Heart right ventricle (tissue), 16 donors: ENCODE results near the gene TRAPPC10. TPM values are rescaled to one million over a fixed set of nuclear protein-coding genes. Genes with fewer than 3 reads are reported as not detected.

Experiments
- ATAC-seq, 8 donors: fragments of 200-7000 bp; cut with Tn5 transposase; one replicate each; pipeline ENCODE4 v1.9.1; 2020; ENCODE audit warnings: mild to moderate bottlenecking in 8 of 8, moderate library complexity in 8 of 8, moderate number of reproducible peaks in 1 of 8
- DNase-seq, 2 donors: peaks; one replicate each; pipeline ENCODE4 v3.0.0-alpha.2; 2020
- H3K27ac ChIP-seq, 10 donors: fragments of 200-600 bp; sonication (generic) in 2 of 10; one replicate each; pipeline versions ENCODE4 v1.5.0 to v1.8.0; 2020 to 2022; ENCODE audit warnings: mild to moderate bottlenecking in 3 of 10
- H3K27me3 ChIP-seq, 7 donors: fragments of 200-600 bp; one replicate each; pipeline ENCODE4 v1.8.0; 2021 to 2022; ENCODE audit warnings: mild to moderate bottlenecking in 2 of 7
- H3K36me3 ChIP-seq, 9 donors: fragments of 200-600 bp; sonication (generic) in 1 of 9; one replicate each; pipeline versions ENCODE4 v1.5.0 to v1.8.0; 2020 to 2022; ENCODE audit warnings: mild to moderate bottlenecking in 2 of 9
- H3K4me1 ChIP-seq, 9 donors: fragments of 200-600 bp; sonication (generic) in 1 of 9; one replicate each; pipeline versions ENCODE4 v1.5.0 to v1.8.0; 2020 to 2022; ENCODE audit warnings: mild to moderate bottlenecking in 4 of 9
- H3K4me3 ChIP-seq, 10 donors: fragments of 200-600 bp; sonication (generic) in 2 of 10; one replicate each; pipeline versions ENCODE4 v1.5.0 to v1.8.0; 2020 to 2022; ENCODE audit warnings: mild to moderate bottlenecking in 7 of 10, moderate library complexity in 2 of 10
- H3K9me3 ChIP-seq, 11 donors: fragments of 200-600 bp in 10 of 11; sonication (generic) in 2 of 11; one replicate each; pipeline versions ENCODE4 v1.5.0 to v1.8.0; 2013 to 2022; ENCODE audit warnings: mild to moderate bottlenecking in 2 of 11, control low read depth in 1 of 11, moderate library complexity in 1 of 11
- WGBS, 2 donors: extraction: QIAGEN DNeasy Blood & Tissue Kit; methylation state at CpG; one replicate each; pipeline ENCODE4 v1.1.7; 2013; ENCODE audit warnings: inconsistent platforms in 1 of 2; 5-methylcytosine and 5-hydroxymethylcytosine counted together
- intact Hi-C, 10 donors: fragments of 100-400 bp; cut with DNase I; formaldehyde crosslinking; loops; one replicate each; pipeline versions ENCODE4 v1.11.1 to v1.14.2; 2022
- polyA plus RNA-seq, 2 donors: library from polyadenylated mRNA; stranded (reverse); fragments of 200-250 nt; gene quantifications; one replicate each; pipeline ENCODE4 v1.2.3, GENCODE V29; 2013
- total RNA-seq, 10 donors: library from RNA; stranded (reverse); fragmentation: NEBNext Ultra II Directional in 3 of 10; extraction: Animal tissue kit (Norgen Biotek cat#: 25700) in 3 of 10; gene quantifications; one replicate each; pipeline versions ENCODE4 v1.2.1 to v1.2.4, GENCODE V29; 2021 to 2023
- TF ChIP-seq, protein P1 (sequence below), 9 donors: fragments of 200-600 bp; sonication (generic) in 2 of 9; IDR thresholded peaks; one replicate each; pipeline versions ENCODE4 v1.5.0 to v1.8.0; 2021 to 2022; ENCODE audit warnings: antibody characterized with exemption in 9 of 9, mild to moderate bottlenecking in 5 of 9, moderate library complexity in 1 of 9
- donor health status: Arrhythmogenic right ventricular cardiomyopathy.
- donor health status: ischemic (EF 13 %, LVEDD 7.1; RV severe dilation, severe dysfunction).
- donor health status: healthy with polysubstance abuse.
- donor health status: DM: no; HTN: yes; CAD: no.
- donor health status: DM: no; HTN: no; CAD: no.
- donor health status: ischemic (EF 25% LVEDD 6.9; RV normal size, moderate dysfunction).
- donor health status: ischemic (EF 25% LVEDD 5.7; RV mildly dilated, moderate dysfunction).
- donor health status: healthy.
- donor health status: DM: yes; HTN: yes; CAD: no.
- donor health status: Ischemic cardiomyopathy.
- donor health status: ischemic (EF 35%, LVEDD 5.7; RV mildly dilated, moderate dysfunction).
- donor health status: nonischemic (EF 11% LVEDD 7.7; RV severe dilation, severe dysfunction).
- donor health status: DM: yes; HTN: yes; CAD: no.
- donor health status: PGD.
- donor health status: ischemic (EF 29% LVEDD 5.4; RV normal size, mild dysfunction).
- donor health status: nonischemic (EF 23%, LVEDD 6.1; RV moderate dilation, normal function).

The TRAPPC10 gene
- total and polyA plus RNA-seq, 12 donors = 4.7 to 26.2 (median 19.4) TPM

DNA sequence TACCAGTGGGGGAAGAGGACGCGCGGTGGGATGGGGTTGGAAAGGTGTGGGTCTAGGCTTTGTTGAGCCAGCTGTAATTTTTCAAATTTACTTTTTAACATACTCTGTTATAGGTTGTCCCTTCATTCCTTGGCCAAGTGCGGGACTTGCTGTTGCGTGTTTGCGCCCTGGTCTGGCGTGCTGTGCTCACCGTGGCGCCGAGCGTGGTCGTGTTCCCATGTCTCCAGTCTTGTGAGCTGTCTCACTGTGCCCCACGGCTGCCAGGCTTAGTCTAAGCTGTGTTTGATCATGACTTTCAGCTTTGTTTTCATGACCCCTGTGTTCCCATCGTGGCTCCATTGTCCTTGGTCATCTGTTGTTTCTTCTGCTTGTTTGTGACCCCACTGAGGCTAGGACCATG, 26.0 kb downstream of the TRAPPC10 start:
- TF ChIP-seq, protein P1, sequence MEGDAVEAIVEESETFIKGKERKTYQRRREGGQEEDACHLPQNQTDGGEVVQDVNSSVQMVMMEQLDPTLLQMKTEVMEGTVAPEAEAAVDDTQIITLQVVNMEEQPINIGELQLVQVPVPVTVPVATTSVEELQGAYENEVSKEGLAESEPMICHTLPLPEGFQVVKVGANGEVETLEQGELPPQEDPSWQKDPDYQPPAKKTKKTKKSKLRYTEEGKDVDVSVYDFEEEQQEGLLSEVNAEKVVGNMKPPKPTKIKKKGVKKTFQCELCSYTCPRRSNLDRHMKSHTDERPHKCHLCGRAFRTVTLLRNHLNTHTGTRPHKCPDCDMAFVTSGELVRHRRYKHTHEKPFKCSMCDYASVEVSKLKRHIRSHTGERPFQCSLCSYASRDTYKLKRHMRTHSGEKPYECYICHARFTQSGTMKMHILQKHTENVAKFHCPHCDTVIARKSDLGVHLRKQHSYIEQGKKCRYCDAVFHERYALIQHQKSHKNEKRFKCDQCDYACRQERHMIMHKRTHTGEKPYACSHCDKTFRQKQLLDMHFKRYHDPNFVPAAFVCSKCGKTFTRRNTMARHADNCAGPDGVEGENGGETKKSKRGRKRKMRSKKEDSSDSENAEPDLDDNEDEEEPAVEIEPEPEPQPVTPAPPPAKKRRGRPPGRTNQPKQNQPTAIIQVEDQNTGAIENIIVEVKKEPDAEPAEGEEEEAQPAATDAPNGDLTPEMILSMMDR (IDR thresholded peaks at IDR 0.05) = no peak

DNA sequence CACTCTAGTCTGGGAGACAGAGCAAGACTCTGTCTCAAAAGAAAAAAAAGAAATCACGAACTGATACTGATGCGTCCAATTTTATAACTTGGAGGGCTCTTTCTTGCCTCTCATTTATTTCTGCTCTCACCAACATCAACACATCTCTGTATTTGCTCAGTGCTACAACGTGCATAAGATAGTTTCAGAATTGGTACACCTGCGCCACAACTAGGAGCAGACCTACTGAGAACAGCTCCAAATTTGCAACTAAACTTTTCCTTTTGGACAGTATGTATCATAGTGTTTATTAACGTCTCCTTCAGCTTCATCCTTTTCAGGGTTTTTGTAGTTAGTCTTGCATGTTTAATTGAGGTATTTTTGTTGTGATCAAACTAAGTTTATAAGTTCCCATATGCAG, 27.7 kb downstream of the TRAPPC10 start:
- intact Hi-C loops = loop anchor here in 1 of 10 donors (10.0 kb wide), 1 partner anchor 285 kb away; no protein-coding TSS in a partner anchor
- Histone ChIP-seq H3K27ac (no peak overlapping the region), H3K27me3 (no peaks in the 10 kb centered on the region), H3K36me3 (peaks cover 0 to 71% (median 23%) of the 10 kb centered on the region in 9 donors), H3K4me1 (no peaks in the 10 kb centered on the region), H3K4me3 (no peak overlapping the region), H3K9me3 (no peaks in the 10 kb centered on the region)
- no peak for DNase-seq
- ATAC-seq = no peak
- 86 to 89% methylated on average over 5 of the region's 5 CpGs for WGBS, 2 donors
- TF ChIP-seq, protein P1 (IDR thresholded peaks at IDR 0.05) = no peak

More for the DNA sequence above, 26.0 kb downstream of the TRAPPC10 start:
- 96 to 97% methylated on average over 14 of the region's 14 CpGs for WGBS, 2 donors
- Histone ChIP-seq H3K36me3 (peaks cover 0 to 81% (median 35%) of the 10 kb centered on the region in 9 donors), H3K27ac (no peak overlapping the region), H3K4me3 (no peak overlapping the region), H3K9me3 (no peaks in the 10 kb centered on the region), H3K4me1 (no peaks in the 10 kb centered on the region), H3K27me3 (no peaks in the 10 kb centered on the region)
- intact Hi-C loops = loop anchor here in 1 of 10 donors (10.0 kb wide), 1 partner anchor 287 kb away; no protein-coding TSS in a partner anchor
- no peak for DNase-seq
- no peak for ATAC-seq

DNA sequence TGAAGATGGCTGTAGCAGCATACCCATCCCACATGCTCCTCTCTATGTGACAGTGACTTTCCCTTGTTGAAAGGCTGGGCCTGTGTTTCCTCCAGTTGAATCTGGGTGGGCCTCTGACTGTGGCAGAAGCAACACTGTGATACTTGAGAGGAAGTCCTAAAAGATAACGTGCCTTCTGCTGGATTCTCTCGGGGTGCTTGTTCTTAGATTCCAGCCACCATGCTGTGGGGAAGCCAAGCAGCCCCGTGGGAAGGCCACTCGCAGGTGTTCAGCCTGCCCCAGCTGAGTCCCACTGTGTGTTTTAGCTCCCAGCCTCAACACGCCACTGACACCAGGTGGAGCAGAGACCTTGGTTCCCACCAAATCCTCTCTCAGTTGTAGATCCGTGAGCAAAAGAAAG, 31.5 kb downstream of the TRAPPC10 start:
- Histone ChIP-seq H3K27me3 (no peaks in the 10 kb centered on the region), H3K36me3 (peaks cover 0 to 62% (median 5%) of the 10 kb centered on the region in 9 donors), H3K9me3 (no peaks in the 10 kb centered on the region), H3K27ac (no peak overlapping the region), H3K4me3 (no peak overlapping the region), H3K4me1 (peaks cover 0 to 2% (median 0%) of the 10 kb centered on the region in 9 donors)
- WGBS, 2 donors = 71 to 76% methylated on average over 6 of the region's 6 CpGs
- TF ChIP-seq, protein P1 (IDR thresholded peaks at IDR 0.05) = no peak
- DNase-seq (no peak), ATAC-seq (no peak)
- intact Hi-C loops = no loop called here

DNA sequence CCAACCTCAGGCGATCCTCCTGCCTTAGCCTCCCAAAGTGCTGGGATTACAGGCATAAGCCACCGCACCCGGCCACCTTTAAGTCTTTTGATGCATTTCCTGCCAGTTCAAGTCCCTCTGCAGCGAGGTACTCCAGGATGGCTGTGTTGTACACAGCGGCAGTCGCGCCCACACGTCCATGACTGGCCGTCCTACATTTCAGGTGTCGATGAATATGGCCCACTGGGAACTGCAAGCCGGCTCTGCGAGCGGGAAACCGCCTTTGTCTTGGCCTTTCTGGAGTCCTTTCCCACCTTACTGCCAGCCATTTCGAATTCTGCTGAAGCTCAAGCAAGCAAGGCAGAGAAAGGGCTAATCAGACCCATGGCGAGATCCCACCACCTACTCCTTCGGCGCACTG, 34.6 kb downstream of the TRAPPC10 start:
- no peak overlapping the region for H3K4me3 ChIP-seq
- H3K27me3 ChIP-seq = no peaks in the 10 kb centered on the region
- intact Hi-C loops = no loop called here
- TF ChIP-seq, protein P1 (IDR thresholded peaks at IDR 0.05) = no peak
- H3K4me1 ChIP-seq = peaks cover 0 to 30% (median 13%) of the 10 kb centered on the region in 9 donors
- WGBS, 2 donors = 99% methylated on average over 18 of the region's 18 CpGs
- no peak for DNase-seq
- ATAC-seq = no peak
- no peaks in the 10 kb centered on the region for H3K9me3 ChIP-seq
- peaks cover 0 to 61% (median 0%) of the 10 kb centered on the region in 9 donors for H3K36me3 ChIP-seq
- H3K27ac ChIP-seq = no peak overlapping the region
